ENCODE results near the gene ST6GALNAC2. TPM values are rescaled to one million over a fixed set of nuclear protein-coding genes. Genes with fewer than 3 reads are reported as not detected.

ST6GALNAC2 gene
- total RNA-seq = 10 to 100 TPM; 21.0 to 23.1 TPM

DNA sequence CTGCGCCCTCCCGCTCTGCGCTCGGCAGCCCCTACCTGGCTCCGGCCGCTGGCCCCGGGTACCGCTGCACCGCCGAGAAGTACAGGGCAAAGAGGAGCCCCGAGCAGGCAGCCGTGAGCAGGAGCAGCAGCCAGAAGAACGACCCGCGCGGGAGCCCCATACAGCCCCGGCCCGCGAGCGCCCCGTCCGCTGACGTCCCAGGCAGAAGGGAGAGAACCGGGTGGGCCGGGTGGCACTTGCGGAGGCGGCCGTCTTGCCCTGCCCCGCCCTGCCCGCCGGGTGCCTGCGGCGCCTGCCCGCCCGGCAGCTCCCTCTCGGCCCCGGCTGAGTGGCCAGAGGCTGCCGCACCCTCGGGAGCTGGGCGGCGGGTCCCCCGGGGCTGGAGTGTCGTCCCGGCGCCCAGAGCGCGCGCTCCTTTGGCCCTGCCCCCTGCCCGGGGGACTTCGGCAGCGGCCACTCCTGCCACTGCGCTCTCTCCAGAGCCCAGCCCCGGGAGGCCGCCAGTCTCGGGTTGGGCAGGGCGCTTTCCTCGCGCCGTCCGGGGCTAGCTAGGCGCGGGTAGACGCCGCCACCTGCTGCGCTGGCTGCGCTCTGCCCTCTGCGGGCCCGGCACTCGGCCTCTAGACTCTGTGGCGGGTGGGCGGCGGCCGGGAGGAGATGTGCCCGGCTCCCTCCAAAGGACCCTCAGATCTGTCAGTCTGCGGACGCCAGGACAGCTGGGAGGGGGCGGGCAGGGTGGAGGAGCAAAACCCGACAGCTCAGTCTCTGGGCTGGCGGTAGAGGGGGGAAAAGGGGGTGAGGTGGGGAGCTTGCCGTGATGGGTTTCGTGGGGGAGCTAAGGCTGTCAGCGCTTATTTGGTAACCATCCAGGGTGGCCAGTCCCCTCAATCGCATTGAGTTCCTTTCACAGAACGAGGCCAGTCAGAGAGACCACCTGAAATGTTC lies at the start of gene ST6GALNAC2:
ST6GALNAC2 (minus strand) TSS at position 212 of the 945 bp plus-strand sequence; CDS start at position 160, 52 bp downstream.
- no peaks in the 10 kb centered on the region for H3K9me3 ChIP-seq
- 0% methylated on average over 34 of the region's 84 CpGs for WGBS
- no peaks in the 10 kb centered on the region for H3K27me3 ChIP-seq (replicated peaks; ENCODE audit: insufficient read depth)
- H3K4me3 ChIP-seq = peak within 1 kb of the TSS; percentile 43 to 44
- peak in 3 of 4 experiments; percentile 34 to 65 (median 65) for TF ChIP-seq CTCF (IDR thresholded peaks at IDR 0.05)
- TF ChIP-seq POLR2AphosphoS5 (IDR thresholded peaks at IDR 0.05) = peak; percentile 19
- peak; percentile 85 for TF ChIP-seq POLR2A (IDR thresholded peaks at IDR 0.05)
- intact Hi-C loops (cut with DNase I) = no loop called here
- H3K36me3 ChIP-seq = no peaks in the 10 kb centered on the region
- no peaks in the 10 kb centered on the region for H3K4me1 ChIP-seq (replicated peaks)
- H3K27ac ChIP-seq = peak within 1 kb of the TSS; percentile 72 to 76
- DNase-seq (ENCODE audit: low spot score) = peak; percentile 68

DNA sequence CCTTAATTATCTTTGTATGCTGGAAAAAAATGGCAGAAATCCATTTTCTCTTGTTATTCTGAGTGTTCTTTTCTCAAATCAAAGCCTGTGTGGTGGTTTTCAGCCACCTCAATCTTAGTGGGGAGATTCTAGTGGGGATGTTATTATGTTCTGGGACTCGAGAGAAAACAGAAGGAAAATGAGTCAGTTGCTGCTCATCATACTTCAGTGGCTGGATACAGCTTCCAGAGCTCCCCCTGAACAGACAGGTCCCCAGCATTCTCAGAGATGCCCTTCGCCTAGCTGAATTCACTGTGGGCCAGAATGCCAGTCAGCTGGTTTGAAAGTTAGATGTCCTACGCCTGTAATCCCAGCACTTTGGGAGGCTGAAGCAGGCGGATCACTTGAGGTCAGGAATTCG lies 49.4 kb upstream of the ST6GALNAC2 start:
- Histone ChIP-seq H3K36me3 (no peaks in the 10 kb centered on the region), H3K4me1 (replicated peaks) (no peaks in the 10 kb centered on the region), H3K27ac (no peak overlapping the region), H3K9me3 (no peaks in the 10 kb centered on the region), H3K27me3 (replicated peaks; ENCODE audit: insufficient read depth) (no peaks in the 10 kb centered on the region), H3K4me3 (no peak overlapping the region)
- WGBS = 91% methylated on average over 5 of the region's 5 CpGs
- TF ChIP-seq CTCF (IDR thresholded peaks at IDR 0.05) (no peak), POLR2A (IDR thresholded peaks at IDR 0.05) (no peak), POLR2AphosphoS5 (IDR thresholded peaks at IDR 0.05) (no peak)
- DNase-seq (ENCODE audit: low spot score) = no peak
- intact Hi-C loops (cut with DNase I) = no loop called here

DNA sequence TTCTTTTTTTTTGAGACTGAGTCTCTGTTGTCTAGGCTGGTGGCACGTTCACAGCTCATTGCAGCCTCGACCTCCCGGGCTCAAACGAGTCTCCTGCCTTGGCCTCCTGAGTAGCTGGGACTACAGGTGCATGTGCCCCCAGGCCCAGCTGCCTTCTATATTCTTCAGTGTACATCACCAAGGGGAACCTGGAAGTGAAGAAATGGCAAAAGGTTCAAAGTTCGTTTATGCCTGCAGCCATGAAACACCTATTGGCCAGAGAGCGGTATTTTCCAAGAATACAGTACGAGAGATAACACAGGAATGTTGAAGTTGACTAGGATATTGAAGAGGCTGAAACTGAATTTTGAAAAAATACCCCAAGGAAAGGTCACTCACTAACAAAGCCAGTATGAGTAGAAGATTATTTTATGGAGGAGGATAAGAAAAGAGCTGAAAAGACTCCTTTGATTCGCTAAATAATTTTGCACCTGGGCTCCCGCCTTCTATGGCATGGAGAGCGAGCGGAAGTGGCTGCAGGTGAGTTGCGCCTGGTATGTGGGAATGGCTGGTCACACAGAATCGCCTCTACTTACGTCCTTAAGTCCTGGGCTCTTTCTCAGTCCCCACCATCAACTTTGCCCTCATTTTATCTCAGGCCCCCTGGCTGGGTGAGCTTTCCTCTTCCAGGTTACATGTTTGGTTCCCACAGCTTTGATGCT lies 48.1 kb upstream of the ST6GALNAC2 start:
- Histone ChIP-seq H3K4me1 (replicated peaks) (no peaks in the 10 kb centered on the region), H3K27me3 (replicated peaks; ENCODE audit: insufficient read depth) (no peaks in the 10 kb centered on the region), H3K36me3 (no peaks in the 10 kb centered on the region), H3K27ac (no peak overlapping the region), H3K4me3 (no peak overlapping the region), H3K9me3 (no peaks in the 10 kb centered on the region)
- no peak for DNase-seq (ENCODE audit: low spot score)
- intact Hi-C loops (cut with DNase I) = no loop called here
- TF ChIP-seq CTCF (IDR thresholded peaks at IDR 0.05) (no peak), POLR2A (IDR thresholded peaks at IDR 0.05) (no peak), POLR2AphosphoS5 (IDR thresholded peaks at IDR 0.05) (no peak)
- 92% methylated on average over 14 of the region's 14 CpGs for WGBS

- H3K4me3 ChIP-seq = no peak overlapping the region
- WGBS = 61% methylated on average over 10 of the region's 10 CpGs
- no peaks in the 10 kb centered on the region for H3K36me3 ChIP-seq
- intact Hi-C loops (cut with DNase I) = no loop called here
- H3K4me1 ChIP-seq (replicated peaks) = no peaks in the 10 kb centered on the region
- TF ChIP-seq CTCF (IDR thresholded peaks at IDR 0.05) (no peak), POLR2AphosphoS5 (IDR thresholded peaks at IDR 0.05) (peak; percentile 53)
- DNase-seq (ENCODE audit: low spot score) = peak; percentile 43
- no peaks in the 10 kb centered on the region for H3K27me3 ChIP-seq (replicated peaks; ENCODE audit: insufficient read depth)
- H3K9me3 ChIP-seq = no peaks in the 10 kb centered on the region
- no peak overlapping the region for H3K27ac ChIP-seq
These were observed 46.3 kb upstream of the ST6GALNAC2 start for GRCh38 chr17:76631821-76632565.
